ENCODE results near the gene AMDHD2. TPM values are rescaled to one million over a fixed set of nuclear protein-coding genes. Genes with fewer than 3 reads are reported as not detected.

AMDHD2 gene
- total RNA-seq, 1 donor from 2014 or later, result 11.7 TPM

- Mint-ChIP-seq H3K36me3 (peaks cover 2% of the 10 kb centered on the region), H3K4me3 (peak overlapping the region; percentile 89), H3K9me3 (no peaks in the 10 kb centered on the region), H3K27me3 (ENCODE audit: insufficient read depth, low read depth) (peaks cover 7% of the 10 kb centered on the region), H3K27ac (peak overlapping the region; percentile 78), H3K4me1 (peaks cover 27% of the 10 kb centered on the region)
- Histone ChIP-seq H3K9me3 (ENCODE audit: low read depth) (no peaks in the 10 kb centered on the region), H4K20me1 (ENCODE audit: low read depth) (peaks cover 45% of the 10 kb centered on the region), H3K4me3 (peak overlapping the region; percentile 83), H3K79me2 (ENCODE audit: low read depth) (peaks cover 51% of the 10 kb centered on the region), H3K27ac (no peak overlapping the region), H3K27me3 (no peaks in the 10 kb centered on the region), H3K4me1 (peaks cover 4% of the 10 kb centered on the region), H3K4me2 (peak overlapping the region; percentile 100), H3K36me3 (no peaks in the 10 kb centered on the region), H3K9ac (peak overlapping the region; percentile 75), H3F3A (ENCODE audit: low read depth) (peaks cover 23% of the 10 kb centered on the region), H2AFZ (replicated peaks) (no peak overlapping the region)
- DNase-seq (ENCODE audit: low spot score), result peak; percentile 53
- no peak for TF ChIP-seq EZH2 (IDR thresholded peaks at IDR 0.05)
- TF ChIP-seq EZH2phosphoT487 (IDR thresholded peaks at IDR 0.05), result no peak
- no peak for TF ChIP-seq CTCF (IDR thresholded peaks at IDR 0.05)
Measured at GRCh38 chr16:2520784-2521531, 787 bp downstream of the AMDHD2 start.

- H3K4me2 ChIP-seq, result no peak overlapping the region
- no peak overlapping the region for H2AFZ ChIP-seq (replicated peaks)
- H4K20me1 ChIP-seq (ENCODE audit: low read depth), result peaks cover 17% of the 10 kb centered on the region
- Mint-ChIP-seq H3K4me3 (peak overlapping the region; percentile 18), H3K27me3 (ENCODE audit: insufficient read depth, low read depth) (peaks cover 4% of the 10 kb centered on the region), H3K27ac (no peak overlapping the region), H3K36me3 (peaks cover 2% of the 10 kb centered on the region), H3K4me1 (peaks cover 12% of the 10 kb centered on the region), H3K9me3 (no peaks in the 10 kb centered on the region)
- peaks cover 4% of the 10 kb centered on the region for H3K4me1 ChIP-seq
- H3K4me3 ChIP-seq, result no peak overlapping the region
- no peaks in the 10 kb centered on the region for H3K36me3 ChIP-seq
- H3K27ac ChIP-seq, result no peak overlapping the region
- H3K9ac ChIP-seq, result no peak overlapping the region
- H3K79me2 ChIP-seq (ENCODE audit: low read depth), result peaks cover 22% of the 10 kb centered on the region
- TF ChIP-seq EZH2phosphoT487 (IDR thresholded peaks at IDR 0.05) (no peak), EZH2 (IDR thresholded peaks at IDR 0.05) (no peak), CTCF (IDR thresholded peaks at IDR 0.05) (no peak)
- DNase-seq (ENCODE audit: low spot score), result no peak
- H3K27me3 ChIP-seq, result no peaks in the 10 kb centered on the region
- no peaks in the 10 kb centered on the region for H3K9me3 ChIP-seq (ENCODE audit: low read depth)
- peaks cover 13% of the 10 kb centered on the region for H3F3A ChIP-seq (ENCODE audit: low read depth)
Measured at GRCh38 chr16:2523801-2524231, 3.6 kb downstream of the AMDHD2 start.

- Mint-ChIP-seq H3K4me3 (peak overlapping the region; percentile 9), H3K36me3 (peaks cover 2% of the 10 kb centered on the region), H3K27ac (no peak overlapping the region), H3K27me3 (ENCODE audit: insufficient read depth, low read depth) (peaks cover 4% of the 10 kb centered on the region), H3K4me1 (peaks cover 10% of the 10 kb centered on the region), H3K9me3 (no peaks in the 10 kb centered on the region)
- no peaks in the 10 kb centered on the region for H3K9me3 ChIP-seq (ENCODE audit: low read depth)
- peaks cover 4% of the 10 kb centered on the region for H3K4me1 ChIP-seq
- no peaks in the 10 kb centered on the region for H3K27me3 ChIP-seq
- peaks cover 16% of the 10 kb centered on the region for H3K79me2 ChIP-seq (ENCODE audit: low read depth)
- no peaks in the 10 kb centered on the region for H3K36me3 ChIP-seq
- H3K9ac ChIP-seq, result no peak overlapping the region
- no peak overlapping the region for H2AFZ ChIP-seq (replicated peaks)
- peaks cover 11% of the 10 kb centered on the region for H4K20me1 ChIP-seq (ENCODE audit: low read depth)
- TF ChIP-seq CTCF (IDR thresholded peaks at IDR 0.05) (no peak), EZH2 (IDR thresholded peaks at IDR 0.05) (no peak), EZH2phosphoT487 (IDR thresholded peaks at IDR 0.05) (no peak)
- peaks cover 6% of the 10 kb centered on the region for H3F3A ChIP-seq (ENCODE audit: low read depth)
- DNase-seq (ENCODE audit: low spot score), result no peak
- no peak overlapping the region for H3K4me3 ChIP-seq
- no peak overlapping the region for H3K27ac ChIP-seq
- H3K4me2 ChIP-seq, result no peak overlapping the region
Measured at GRCh38 chr16:2524339-2524938, 4.3 kb downstream of the AMDHD2 start.
